Tibial nerve (tissue), 4 donors: ENCODE measurements around the gene UAP1. TPM values are rescaled to one million over a fixed set of nuclear protein-coding genes. Genes with fewer than 3 reads are reported as not detected.

Experiments
- DNase-seq, 2 donors: peaks; one replicate each; pipeline ENCODE4 v3.0.0-alpha.2; 2019; ENCODE audit warnings: low spot score in 2 of 2
- H3K27ac ChIP-seq, 4 donors: fragments of 200-600 bp; sonication (generic) in 3 of 4; one replicate each; pipeline ENCODE4 v1.5.1; 2017 to 2019; ENCODE audit warnings: mild to moderate bottlenecking in 1 of 4
- H3K27me3 ChIP-seq, 2 donors: fragments of 200-600 bp; sonication (generic) in 1 of 2; one replicate each; pipeline versions ENCODE4 v1.5.1 to v1.6.0; 2017 to 2019
- H3K36me3 ChIP-seq, 3 donors: fragments of 200-600 bp; sonication (generic); one replicate each; pipeline ENCODE4 v1.5.1; 2018 to 2019
- H3K4me1 ChIP-seq, 4 donors: fragments of 200-600 bp; sonication (generic) in 3 of 4; one replicate each; pipeline ENCODE4 v1.5.1; 2017 to 2019
- H3K4me3 ChIP-seq, 4 donors: fragments of 200-600 bp; sonication (generic) in 3 of 4; one replicate each; pipeline ENCODE4 v1.5.1; 2017 to 2019; ENCODE audit warnings: mild to moderate bottlenecking in 1 of 4, moderate library complexity in 1 of 4
- H3K9me3 ChIP-seq, 4 donors: fragments of 200-600 bp; sonication (generic) in 3 of 4; one replicate each; pipeline ENCODE4 v1.5.1; 2017 to 2019
- EP300 ChIP-seq, 2 donors: sonication (generic); formaldehyde crosslinking; IDR thresholded peaks; one replicate each; pipeline ENCODE4 v1.6.1; 2017; ENCODE audit warnings: antibody characterized with exemption in 2 of 2, mild to moderate bottlenecking in 1 of 2
- POLR2A ChIP-seq, 2 donors: fragments of 450-650 bp; IDR thresholded peaks; one replicate each; pipeline ENCODE4 v1.6.1; 2017; ENCODE audit warnings: antibody characterized with exemption in 2 of 2, mild to moderate bottlenecking in 2 of 2, moderate library complexity in 2 of 2
- WGBS, 2 donors: methylation state at CpG; one replicate each; pipeline ENCODE4 v1.1.5; 2018; 5-methylcytosine and 5-hydroxymethylcytosine counted together
- total RNA-seq, 4 donors: library from RNA; depleted of rRNA; stranded (reverse); fragments of >200 nt; gene quantifications; one replicate each; pipeline ENCODE4 v1.1.0, GENCODE V29; 2016
- TF ChIP-seq, protein P1 (sequence below), 5 experiments: fragments of 200-600 bp in 3 of 5; fragments of 450-650 bp in 2 of 5; sonication (generic) in 3 of 5; IDR thresholded peaks; one replicate each; pipeline ENCODE4 v1.5.1; 2016 to 2019; ENCODE audit warnings: antibody characterized with exemption in 5 of 5, mild to moderate bottlenecking in 3 of 5, moderate library complexity in 2 of 5

The UAP1 gene
- total RNA-seq, 4 donors from 2014 or later = 93.9 to 194 (median 113) TPM

DNA sequence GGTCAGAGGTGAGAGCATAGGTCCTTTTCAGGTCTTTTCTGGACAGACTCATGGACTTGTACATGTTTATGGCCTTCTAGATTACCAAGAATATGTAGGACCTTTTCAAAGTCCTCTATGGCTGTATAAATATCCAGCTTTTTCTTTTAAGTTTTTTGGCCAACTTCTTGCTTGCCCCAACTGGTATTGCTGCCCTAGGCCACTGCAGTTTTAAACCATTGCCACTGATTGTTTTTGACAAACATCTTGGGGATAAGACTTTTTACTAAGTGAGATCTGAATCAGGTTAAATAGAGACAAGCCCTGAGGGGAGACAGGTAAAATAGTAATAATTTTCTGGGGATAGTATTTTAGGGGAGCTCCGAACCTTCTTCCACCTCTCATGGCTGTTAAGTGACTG lies 56.0 kb downstream of the UAP1 start:
- TF ChIP-seq POLR2A (IDR thresholded peaks at IDR 0.05) = no peak
- TF ChIP-seq, protein P1, sequence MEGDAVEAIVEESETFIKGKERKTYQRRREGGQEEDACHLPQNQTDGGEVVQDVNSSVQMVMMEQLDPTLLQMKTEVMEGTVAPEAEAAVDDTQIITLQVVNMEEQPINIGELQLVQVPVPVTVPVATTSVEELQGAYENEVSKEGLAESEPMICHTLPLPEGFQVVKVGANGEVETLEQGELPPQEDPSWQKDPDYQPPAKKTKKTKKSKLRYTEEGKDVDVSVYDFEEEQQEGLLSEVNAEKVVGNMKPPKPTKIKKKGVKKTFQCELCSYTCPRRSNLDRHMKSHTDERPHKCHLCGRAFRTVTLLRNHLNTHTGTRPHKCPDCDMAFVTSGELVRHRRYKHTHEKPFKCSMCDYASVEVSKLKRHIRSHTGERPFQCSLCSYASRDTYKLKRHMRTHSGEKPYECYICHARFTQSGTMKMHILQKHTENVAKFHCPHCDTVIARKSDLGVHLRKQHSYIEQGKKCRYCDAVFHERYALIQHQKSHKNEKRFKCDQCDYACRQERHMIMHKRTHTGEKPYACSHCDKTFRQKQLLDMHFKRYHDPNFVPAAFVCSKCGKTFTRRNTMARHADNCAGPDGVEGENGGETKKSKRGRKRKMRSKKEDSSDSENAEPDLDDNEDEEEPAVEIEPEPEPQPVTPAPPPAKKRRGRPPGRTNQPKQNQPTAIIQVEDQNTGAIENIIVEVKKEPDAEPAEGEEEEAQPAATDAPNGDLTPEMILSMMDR (IDR thresholded peaks at IDR 0.05) = no peak
- TF ChIP-seq EP300 (IDR thresholded peaks at IDR 0.05) = no peak
- DNase-seq = no peak
- H3K27me3 ChIP-seq = no peaks in the 10 kb centered on the region
- H3K4me3 ChIP-seq = no peak overlapping the region
- H3K9me3 ChIP-seq = peaks cover 0 to 16% (median 7%) of the 10 kb centered on the region in 4 donors
- 96 to 100% methylated on average over 1 of the region's 1 CpG for WGBS, 2 donors
- no peaks in the 10 kb centered on the region for H3K36me3 ChIP-seq
- H3K27ac ChIP-seq = no peak overlapping the region
- peaks cover 0 to 14% (median 0%) of the 10 kb centered on the region in 4 donors for H3K4me1 ChIP-seq

DNA sequence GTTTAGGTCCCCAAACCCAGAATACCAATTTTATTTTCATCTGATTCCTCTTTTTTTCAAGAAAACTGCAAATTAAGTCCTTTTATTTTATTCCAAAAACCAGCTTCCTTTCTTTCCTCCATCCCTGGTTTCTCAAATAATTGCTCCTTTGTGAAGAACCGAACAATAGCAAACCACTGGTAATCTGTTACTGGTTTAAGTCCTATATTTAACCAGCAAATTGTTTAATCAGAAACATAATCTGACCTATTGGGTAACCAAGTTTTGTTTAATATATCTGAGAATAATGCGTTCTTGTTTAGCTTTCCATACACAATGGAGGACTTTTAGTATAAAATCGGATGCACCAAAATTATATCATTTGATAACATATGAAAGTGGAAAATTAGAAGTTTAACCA lies 57.6 kb downstream of the UAP1 start:
- Histone ChIP-seq H3K9me3 (peaks cover 0 to 16% (median 7%) of the 10 kb centered on the region in 4 donors), H3K4me1 (no peaks in the 10 kb centered on the region), H3K27ac (no peak overlapping the region), H3K36me3 (no peaks in the 10 kb centered on the region), H3K4me3 (no peak overlapping the region), H3K27me3 (no peaks in the 10 kb centered on the region)
- no peak for DNase-seq
- WGBS, 2 donors = 54 to 61% methylated on average over 3 of the region's 3 CpGs
- TF ChIP-seq, protein P1 (IDR thresholded peaks at IDR 0.05) = no peak
- TF ChIP-seq POLR2A (IDR thresholded peaks at IDR 0.05) (no peak), EP300 (IDR thresholded peaks at IDR 0.05) (no peak)

DNA sequence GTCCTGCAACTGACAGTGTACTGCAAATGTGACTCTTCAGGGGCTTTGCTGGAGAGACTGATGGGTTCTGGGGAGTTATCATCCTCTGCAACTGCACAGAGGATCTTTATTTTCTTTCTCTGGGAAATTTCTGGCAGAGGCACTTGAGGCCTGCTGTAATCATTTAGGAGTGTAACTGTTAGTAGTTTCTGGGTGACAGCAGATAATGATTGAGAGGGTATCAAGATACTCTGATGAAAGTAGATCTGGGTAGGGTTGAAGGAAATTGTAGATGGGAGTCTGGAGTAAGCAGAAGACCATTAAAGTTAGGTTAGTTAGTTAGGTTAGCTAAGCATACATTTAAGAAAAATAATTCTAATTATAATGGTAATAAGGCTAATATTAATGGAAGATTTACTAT lies 59.7 kb downstream of the UAP1 start:
- TF ChIP-seq POLR2A (IDR thresholded peaks at IDR 0.05) = no peak
- TF ChIP-seq EP300 (IDR thresholded peaks at IDR 0.05) = no peak
- TF ChIP-seq, protein P1 (IDR thresholded peaks at IDR 0.05) = no peak
- Histone ChIP-seq H3K27ac (no peak overlapping the region), H3K27me3 (no peaks in the 10 kb centered on the region), H3K4me3 (no peak overlapping the region), H3K36me3 (no peaks in the 10 kb centered on the region), H3K4me1 (peaks cover 0 to 9% (median 0%) of the 10 kb centered on the region in 4 donors), H3K9me3 (peaks cover 0 to 16% (median 7%) of the 10 kb centered on the region in 4 donors)
- DNase-seq = no peak

DNA sequence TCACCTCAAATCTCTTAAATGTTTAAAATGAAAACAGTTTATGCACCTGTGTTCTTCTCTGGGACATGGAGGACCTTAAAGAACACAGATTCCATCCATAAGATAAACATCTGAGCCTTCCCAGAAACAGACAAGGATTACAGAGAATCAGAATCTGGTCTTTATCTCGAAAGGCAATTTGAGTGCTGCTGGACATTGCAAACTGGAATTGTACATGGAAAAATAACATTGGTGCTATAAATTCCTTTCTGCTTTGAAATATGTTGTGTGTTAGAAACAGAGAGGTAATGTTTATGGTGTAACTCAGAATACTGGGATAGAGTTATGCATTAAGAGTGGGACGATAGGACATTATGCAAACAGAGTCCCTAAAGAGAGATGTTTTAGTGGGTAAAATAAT lies 64.2 kb downstream of the UAP1 start:
- 47% methylated on average over 2 of the region's 2 CpGs for WGBS, 2 donors
- H3K4me1 ChIP-seq = peaks cover 0 to 26% (median 3%) of the 10 kb centered on the region in 4 donors
- no peak for DNase-seq
- no peak overlapping the region for H3K4me3 ChIP-seq
- H3K9me3 ChIP-seq = no peaks in the 10 kb centered on the region
- no peaks in the 10 kb centered on the region for H3K27me3 ChIP-seq
- peak overlapping the region in 3 of 4 donors; percentile 12 to 87 (median 83) for H3K27ac ChIP-seq
- H3K36me3 ChIP-seq = no peaks in the 10 kb centered on the region
- TF ChIP-seq, protein P1 (IDR thresholded peaks at IDR 0.05) = no peak
- TF ChIP-seq POLR2A (IDR thresholded peaks at IDR 0.05) (no peak), EP300 (IDR thresholded peaks at IDR 0.05) (no peak)

DNA sequence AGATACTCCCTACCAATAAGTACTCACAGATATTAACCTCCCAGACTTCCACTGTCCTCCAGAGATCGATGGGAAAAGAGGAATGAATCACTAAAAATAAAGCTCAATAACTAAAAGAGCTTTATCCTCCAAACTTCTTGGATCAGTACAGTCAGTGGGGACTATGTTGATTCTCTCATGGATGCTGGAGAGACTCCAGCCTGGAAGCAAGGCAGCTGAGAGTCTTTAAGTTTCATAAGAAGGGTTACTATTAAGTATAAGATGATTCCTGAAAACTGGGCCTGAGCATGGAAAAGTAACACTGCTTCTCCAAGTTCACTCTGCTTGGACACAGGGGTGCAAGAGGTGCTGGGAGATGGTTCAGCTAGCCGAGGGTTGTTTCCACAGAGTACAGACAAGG lies 64.6 kb downstream of the UAP1 start:
- no peaks in the 10 kb centered on the region for H3K36me3 ChIP-seq
- H3K4me3 ChIP-seq = peak overlapping the region in 2 of 4 donors; percentile 5 to 25
- no peak for TF ChIP-seq EP300 (IDR thresholded peaks at IDR 0.05)
- TF ChIP-seq, protein P1 (IDR thresholded peaks at IDR 0.05) = no peak
- TF ChIP-seq POLR2A (IDR thresholded peaks at IDR 0.05) = no peak
- peaks cover 0 to 28% (median 4%) of the 10 kb centered on the region in 4 donors for H3K4me1 ChIP-seq
- 21 to 31% methylated on average over 2 of the region's 2 CpGs for WGBS, 2 donors
- no peaks in the 10 kb centered on the region for H3K27me3 ChIP-seq
- H3K9me3 ChIP-seq = no peaks in the 10 kb centered on the region
- no peak for DNase-seq
- H3K27ac ChIP-seq = peak overlapping the region; percentile 4 to 87 (median 48)
